Esophagus muscularis mucosa (tissue), 4 donors: Measurements from ENCODE around the gene GRIA4. TPM values are rescaled to one million over a fixed set of nuclear protein-coding genes. Genes with fewer than 3 reads are reported as not detected.

ENCODE experiments used
- DNase-seq: peaks from one replicate; pipeline ENCODE4 v3.0.0-alpha.2; 2017; ENCODE audit errors: extremely low spot score
- H3K27ac ChIP-seq, 4 donors: fragments of 200-600 bp; sonication (generic); replicated peaks in 1 of 4; 1 replicate in 3 of 4; 2 replicates in 1 of 4; pipeline ENCODE4 v1.5.1; 2016 to 2019; ENCODE audit warnings: mild to moderate bottlenecking in 1 of 4
- H3K27me3 ChIP-seq, 4 donors: fragments of 200-600 bp; sonication (generic); one replicate each; pipeline versions ENCODE4 v1.5.1 to v1.6.0; 2016 to 2019
- H3K36me3 ChIP-seq, 4 donors: fragments of 200-600 bp; sonication (generic); one replicate each; pipeline ENCODE4 v1.5.1; 2016 to 2019
- H3K4me1 ChIP-seq, 4 donors: fragments of 200-600 bp; sonication (generic); one replicate each; pipeline ENCODE4 v1.5.1; 2016 to 2019
- H3K4me3 ChIP-seq, 4 donors: fragments of 200-600 bp; sonication (generic); 1 replicate in 2 of 4; 2 replicates in 2 of 4; pipeline ENCODE4 v1.5.1; 2016 to 2019; ENCODE audit warnings: mild to moderate bottlenecking in 4 of 4, moderate library complexity in 1 of 4
- H3K9me3 ChIP-seq, 4 donors: fragments of 200-600 bp; sonication (generic); 1 replicate in 3 of 4; 2 replicates in 1 of 4; pipeline ENCODE4 v1.5.1; 2016 to 2019
- CTCF ChIP-seq, 3 experiments: fragments of 200-600 bp in 2 of 3; fragments of 450-650 bp in 1 of 3; sonication (generic) in 2 of 3; IDR thresholded peaks; one replicate each; pipeline ENCODE4 v1.5.1; 2017 to 2019; ENCODE audit warnings: antibody characterized with exemption in 3 of 3, mild to moderate bottlenecking in 2 of 3, moderate library complexity in 1 of 3
- EP300 ChIP-seq: sonication (generic); formaldehyde crosslinking; IDR thresholded peaks from one replicate; pipeline ENCODE4 v1.6.1; 2017; ENCODE audit warnings: antibody characterized with exemption
- POLR2A ChIP-seq: fragments of 450-650 bp; IDR thresholded peaks from one replicate; pipeline ENCODE4 v1.6.1; 2017; ENCODE audit warnings: antibody characterized with exemption, moderate library complexity, mild to moderate bottlenecking, low read depth
- POLR2AphosphoS5 ChIP-seq, 2 donors: sonication (generic); formaldehyde crosslinking; IDR thresholded peaks; one replicate each; pipeline ENCODE4 v1.6.1; 2017; ENCODE audit warnings: antibody characterized with exemption in 2 of 2
- WGBS: methylation state at CpG from one replicate; pipeline ENCODE4 v1.1.5; 2018; 5-methylcytosine and 5-hydroxymethylcytosine counted together
- intact Hi-C: fragments of 100-400 bp; cut with DNase I; formaldehyde crosslinking; loops from one replicate; pipeline ENCODE4 v1.15.1; 2023
- total RNA-seq, 4 donors: library from RNA; depleted of rRNA; stranded (reverse); fragments of >200 nt; gene quantifications; one replicate each; pipeline versions ENCODE4 v1.1.0 to v1.2.1, GENCODE V29; 2016

Gene GRIA4
- total RNA-seq, 4 donors from 2014 or later, result 0.33 TPM; not detected in 3

GRCh38 chr11:105738251-105738650 is 128.4 kb downstream of the GRIA4 start:
- Histone ChIP-seq H3K4me1 (peaks cover 0 to 6% (median 0%) of the 10 kb centered on the region in 4 donors), H3K4me3 (no peak overlapping the region), H3K9me3 (no peaks in the 10 kb centered on the region), H3K27ac (no peak overlapping the region), H3K36me3 (no peaks in the 10 kb centered on the region), H3K27me3 (no peaks in the 10 kb centered on the region)
- TF ChIP-seq POLR2A, result no peak
- DNase-seq, result no peak
- intact Hi-C loops, result no loop called here
- 93% methylated on average over 1 of the region's 1 CpG for WGBS

- Histone ChIP-seq H3K27ac (no peak overlapping the region), H3K27me3 (no peaks in the 10 kb centered on the region), H3K4me1 (peaks cover 0 to 6% (median 0%) of the 10 kb centered on the region in 4 donors), H3K9me3 (no peaks in the 10 kb centered on the region), H3K36me3 (no peaks in the 10 kb centered on the region), H3K4me3 (no peak overlapping the region)
- intact Hi-C loops, result no loop called here
- WGBS, result 39% methylated on average over 5 of the region's 5 CpGs
- TF ChIP-seq CTCF (IDR thresholded peaks at IDR 0.05), result no peak
- no peak for TF ChIP-seq EP300
- no peak for TF ChIP-seq POLR2A
- TF ChIP-seq POLR2AphosphoS5 (IDR thresholded peaks at IDR 0.05), result no peak
- no peak for DNase-seq
These were observed 129.3 kb downstream of the GRIA4 start for GRCh38 chr11:105738986-105739795.

DNA sequence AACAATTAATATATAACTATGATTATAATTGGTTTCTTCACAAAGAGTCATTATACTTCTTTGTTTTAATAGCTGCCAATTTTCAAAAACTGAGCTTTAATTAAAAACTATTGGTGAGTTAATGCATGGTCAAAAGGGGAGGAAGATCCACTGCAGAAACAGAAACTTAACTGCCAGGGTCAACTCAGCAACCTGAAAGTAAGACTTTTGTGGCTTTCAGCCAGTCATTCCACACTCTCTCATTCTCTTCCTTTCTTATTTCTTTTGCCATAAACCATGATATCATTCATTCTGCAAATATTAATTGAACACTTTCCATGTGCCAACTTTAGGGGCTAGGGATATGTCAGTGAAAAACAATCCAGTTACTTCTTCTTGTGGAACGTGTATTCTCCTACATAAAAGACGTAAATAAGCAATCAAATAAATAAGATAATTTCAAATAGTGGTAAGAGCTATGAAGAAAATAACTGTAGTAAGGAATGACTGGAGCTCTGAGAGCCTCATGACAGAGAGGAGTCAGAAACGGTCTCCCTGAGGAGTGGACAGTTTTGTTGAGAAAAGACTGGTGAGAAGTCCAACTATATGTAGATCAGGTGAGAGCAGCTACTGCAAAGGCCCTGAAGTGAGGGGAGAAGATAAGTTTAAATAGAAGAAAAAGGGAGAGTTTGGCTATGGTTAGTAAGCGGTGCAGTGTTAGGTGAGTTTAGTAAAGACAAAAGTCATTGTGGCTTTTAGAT is 130.5 kb downstream of the GRIA4 start:
- Histone ChIP-seq H3K4me3 (no peak overlapping the region), H3K27me3 (no peaks in the 10 kb centered on the region), H3K27ac (no peak overlapping the region), H3K9me3 (no peaks in the 10 kb centered on the region), H3K4me1 (peaks cover 0 to 6% (median 0%) of the 10 kb centered on the region in 4 donors), H3K36me3 (no peaks in the 10 kb centered on the region)
- 87% methylated on average over 4 of the region's 4 CpGs for WGBS
- DNase-seq, result no peak
- intact Hi-C loops, result no loop called here
- no peak for TF ChIP-seq POLR2A
- TF ChIP-seq EP300, result no peak
- no peak for TF ChIP-seq POLR2AphosphoS5 (IDR thresholded peaks at IDR 0.05)
- TF ChIP-seq CTCF (IDR thresholded peaks at IDR 0.05), result no peak

GRCh38 chr11:105741488-105742020 is 131.7 kb downstream of the GRIA4 start:
- Histone ChIP-seq H3K4me3 (no peak overlapping the region), H3K4me1 (peaks cover 0 to 6% (median 0%) of the 10 kb centered on the region in 4 donors), H3K27me3 (no peaks in the 10 kb centered on the region), H3K27ac (no peak overlapping the region), H3K9me3 (no peaks in the 10 kb centered on the region), H3K36me3 (no peaks in the 10 kb centered on the region)
- TF ChIP-seq POLR2A (no peak), POLR2AphosphoS5 (IDR thresholded peaks at IDR 0.05) (no peak), EP300 (no peak), CTCF (IDR thresholded peaks at IDR 0.05) (no peak)
- DNase-seq, result no peak
- intact Hi-C loops, result no loop called here
- 84% methylated on average over 2 of the region's 2 CpGs for WGBS

DNA sequence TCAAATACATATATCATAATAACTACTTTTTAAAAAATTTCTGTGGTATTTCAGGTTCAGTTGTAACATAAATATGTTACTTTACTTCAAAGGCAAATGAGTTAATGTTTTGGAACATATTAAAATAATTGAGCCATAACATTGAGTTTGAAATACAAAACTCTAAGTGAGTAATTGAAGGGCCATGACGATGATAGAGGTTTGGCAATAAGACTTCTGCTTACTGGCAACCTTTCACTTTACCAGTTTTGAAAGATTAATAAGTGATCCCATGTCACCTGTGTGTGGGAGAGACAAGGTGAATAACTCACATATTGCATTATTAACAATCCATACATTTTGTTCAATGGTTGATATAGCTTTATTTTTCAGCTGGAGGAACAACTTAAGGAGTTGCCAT is 144.4 kb downstream of the GRIA4 start:
- WGBS, result 85% methylated on average over 1 of the region's 1 CpG
- no peaks in the 10 kb centered on the region for H3K4me1 ChIP-seq
- no peaks in the 10 kb centered on the region for H3K9me3 ChIP-seq
- H3K27ac ChIP-seq, result no peak overlapping the region
- no peaks in the 10 kb centered on the region for H3K36me3 ChIP-seq
- no peak for DNase-seq
- intact Hi-C loops, result no loop called here
- H3K4me3 ChIP-seq, result no peak overlapping the region
- H3K27me3 ChIP-seq, result no peaks in the 10 kb centered on the region
- TF ChIP-seq CTCF (IDR thresholded peaks at IDR 0.05), result no peak
